ENCODE results near the gene AGBL1. TPM values are rescaled to one million over a fixed set of nuclear protein-coding genes. Genes with fewer than 3 reads are reported as not detected.

Gene AGBL1
- total RNA-seq, 1 donor: not detected

DNA sequence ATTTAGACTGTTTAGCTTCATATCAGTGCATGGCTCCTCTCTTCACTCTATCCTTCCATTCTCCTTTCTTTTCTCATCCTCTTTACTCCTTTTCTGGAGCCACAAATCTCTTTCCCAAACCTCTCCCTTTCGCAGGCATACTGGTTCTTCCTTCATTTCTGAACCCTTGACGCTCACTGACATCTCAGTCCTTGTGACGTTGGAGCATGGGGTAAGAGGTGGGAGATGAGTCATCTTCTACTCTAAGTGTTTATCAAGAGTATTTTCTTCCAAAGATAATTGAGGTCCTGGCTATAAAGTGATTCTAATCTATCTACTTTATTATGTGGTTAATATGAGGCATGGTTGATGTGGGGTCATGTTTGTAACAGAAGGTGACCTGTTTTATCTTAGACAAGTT lies 414.2 kb downstream of the AGBL1 start:
- no peak for DNase-seq (ENCODE audit: low read depth)
- H3K4me3 ChIP-seq (ENCODE audit: low read depth, low read length): no peak overlapping the region
- TF ChIP-seq, protein P1, sequence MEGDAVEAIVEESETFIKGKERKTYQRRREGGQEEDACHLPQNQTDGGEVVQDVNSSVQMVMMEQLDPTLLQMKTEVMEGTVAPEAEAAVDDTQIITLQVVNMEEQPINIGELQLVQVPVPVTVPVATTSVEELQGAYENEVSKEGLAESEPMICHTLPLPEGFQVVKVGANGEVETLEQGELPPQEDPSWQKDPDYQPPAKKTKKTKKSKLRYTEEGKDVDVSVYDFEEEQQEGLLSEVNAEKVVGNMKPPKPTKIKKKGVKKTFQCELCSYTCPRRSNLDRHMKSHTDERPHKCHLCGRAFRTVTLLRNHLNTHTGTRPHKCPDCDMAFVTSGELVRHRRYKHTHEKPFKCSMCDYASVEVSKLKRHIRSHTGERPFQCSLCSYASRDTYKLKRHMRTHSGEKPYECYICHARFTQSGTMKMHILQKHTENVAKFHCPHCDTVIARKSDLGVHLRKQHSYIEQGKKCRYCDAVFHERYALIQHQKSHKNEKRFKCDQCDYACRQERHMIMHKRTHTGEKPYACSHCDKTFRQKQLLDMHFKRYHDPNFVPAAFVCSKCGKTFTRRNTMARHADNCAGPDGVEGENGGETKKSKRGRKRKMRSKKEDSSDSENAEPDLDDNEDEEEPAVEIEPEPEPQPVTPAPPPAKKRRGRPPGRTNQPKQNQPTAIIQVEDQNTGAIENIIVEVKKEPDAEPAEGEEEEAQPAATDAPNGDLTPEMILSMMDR (IDR thresholded peaks at IDR 0.05; ENCODE audit: insufficient read depth, low read depth, low read length): no peak

DNA sequence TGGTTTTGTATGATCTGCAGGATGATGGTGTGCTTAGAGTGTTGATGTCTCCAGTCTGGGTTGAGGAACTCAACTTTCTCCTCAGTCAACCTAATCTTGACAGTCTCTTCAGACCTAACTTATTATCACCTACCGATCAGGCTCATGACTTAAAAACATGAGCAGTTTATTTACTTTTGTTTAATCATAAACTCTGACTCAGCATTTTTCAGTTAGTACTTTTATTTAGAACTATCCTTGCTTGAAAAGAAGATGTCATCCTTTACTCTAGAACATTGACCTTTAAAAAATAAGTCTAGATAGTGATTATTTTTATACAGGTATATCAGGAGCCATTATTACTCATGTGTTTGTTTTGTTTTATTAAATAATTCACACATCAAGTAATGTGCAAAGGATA lies 414.8 kb downstream of the AGBL1 start:
- DNase-seq (ENCODE audit: low read depth): no peak
- no peak overlapping the region for H3K4me3 ChIP-seq (ENCODE audit: low read depth, low read length)
- TF ChIP-seq, protein P1 (IDR thresholded peaks at IDR 0.05; ENCODE audit: insufficient read depth, low read depth, low read length): no peak

GRCh38 chr15:86502301-86502700 lies 422.6 kb downstream of the AGBL1 start:
- no peak overlapping the region for H3K4me3 ChIP-seq (ENCODE audit: low read depth, low read length)
- DNase-seq (ENCODE audit: low read depth): no peak
- TF ChIP-seq, protein P1 (IDR thresholded peaks at IDR 0.05; ENCODE audit: insufficient read depth, low read depth, low read length): no peak

DNA sequence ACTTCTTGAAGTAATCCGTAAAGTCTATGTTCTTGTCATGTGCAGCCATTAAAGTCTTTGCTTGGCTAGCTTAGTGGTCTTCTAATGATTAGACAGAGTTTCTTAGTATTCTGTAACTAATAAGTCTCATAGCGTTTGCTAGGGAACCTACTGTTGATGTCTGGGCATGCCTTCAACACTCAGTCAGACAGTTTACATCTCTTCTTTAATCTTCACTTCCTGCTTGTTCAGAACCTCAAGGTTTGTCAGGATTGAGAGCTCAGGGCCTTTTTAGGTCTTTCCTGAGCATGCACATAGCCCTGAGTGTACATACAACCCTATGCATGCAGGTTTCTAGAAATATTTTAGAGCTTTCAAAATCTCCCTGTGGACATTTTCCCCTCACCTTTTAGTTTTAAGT lies 426.3 kb downstream of the AGBL1 start:
- TF ChIP-seq, protein P1 (IDR thresholded peaks at IDR 0.05; ENCODE audit: insufficient read depth, low read depth, low read length): no peak
- H3K4me3 ChIP-seq (ENCODE audit: low read depth, low read length): no peak overlapping the region
- DNase-seq (ENCODE audit: low read depth): no peak

DNA sequence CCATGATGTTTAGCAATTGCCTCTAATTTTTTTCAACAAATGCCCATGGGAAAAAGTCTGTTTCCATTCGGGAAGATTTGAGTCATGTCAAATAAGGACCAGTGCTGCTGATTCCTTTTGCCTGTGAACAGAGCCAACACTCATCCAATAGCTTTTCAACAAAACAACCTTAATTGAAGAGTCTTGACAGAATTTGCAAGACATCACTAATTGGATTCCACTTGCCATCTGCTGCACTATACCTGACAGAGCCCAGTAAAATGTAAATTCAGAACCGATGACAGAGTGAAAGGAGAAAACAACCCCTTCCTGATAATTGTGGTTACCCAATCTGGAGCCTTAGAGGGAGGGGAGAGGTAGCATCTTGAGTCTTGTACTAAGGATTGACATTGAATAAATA lies 426.7 kb downstream of the AGBL1 start:
- H3K4me3 ChIP-seq (ENCODE audit: low read depth, low read length): no peak overlapping the region
- no peak for DNase-seq (ENCODE audit: low read depth)
- TF ChIP-seq, protein P1 (IDR thresholded peaks at IDR 0.05; ENCODE audit: insufficient read depth, low read depth, low read length): no peak

- no peak for DNase-seq (ENCODE audit: low read depth)
- TF ChIP-seq, protein P1 (IDR thresholded peaks at IDR 0.05; ENCODE audit: insufficient read depth, low read depth, low read length): no peak
- H3K4me3 ChIP-seq (ENCODE audit: low read depth, low read length): no peak overlapping the region
These were observed 436.0 kb downstream of the AGBL1 start for GRCh38 chr15:86515625-86516024.

- TF ChIP-seq, protein P1 (IDR thresholded peaks at IDR 0.05; ENCODE audit: insufficient read depth, low read depth, low read length): no peak
- no peak for DNase-seq (ENCODE audit: low read depth)
- no peak overlapping the region for H3K4me3 ChIP-seq (ENCODE audit: low read depth, low read length)
These were observed 443.1 kb downstream of the AGBL1 start for GRCh38 chr15:86522721-86523120.
